HG03066 (cell line): ENCODE data around the gene CYP2C8.
"Not testable (repeated sequence)": the region's sequence is repeated elsewhere in the genome, so short reads cannot be mapped to it uniquely, and the experiment has no call there.

Experiments
- ATAC-seq: cut with Tn5 transposase; IDR thresholded peaks from one replicate; pipeline ENCODE4 v1.9.1; 2021; ENCODE audit warnings: low read depth; ENCODE audit not compliant: unreplicated experiment

CYP2C8 gene

GRCh38 chr10:95069286-95069685, at the start of gene CYP2C8:
CYP2C8 (minus strand) TSS chr10:95069497; CDS start chr10:95069402, 95 bp downstream.
- ATAC-seq = no peak

- ATAC-seq = no peak
These were observed 47.6 kb upstream of the CYP2C8 start for GRCh38 chr10:95116869-95117269.

- not testable (repeated sequence) for ATAC-seq
These were observed 41.5 kb upstream of the CYP2C8 start for GRCh38 chr10:95110823-95111222.

- ATAC-seq = no peak
These were observed 28.5 kb upstream of the CYP2C8 start for GRCh38 chr10:95097805-95098204.

GRCh38 chr10:95096143-95096542, 26.8 kb upstream of the CYP2C8 start:
- no peak for ATAC-seq

- not testable (repeated sequence) for ATAC-seq
These were observed 10.3 kb upstream of the CYP2C8 start for GRCh38 chr10:95079626-95080025.

GRCh38 chr10:95077556-95077955, 8.3 kb upstream of the CYP2C8 start:
- ATAC-seq = no peak

- ATAC-seq = no peak
These were observed 1.9 kb upstream of the CYP2C8 start for GRCh38 chr10:95071107-95071660.

GRCh38 chr10:95064125-95064524, 5.2 kb downstream of the CYP2C8 start:
- not testable (repeated sequence) for ATAC-seq

- no peak for ATAC-seq
These were observed 12.4 kb downstream of the CYP2C8 start for GRCh38 chr10:95056744-95057363.

GRCh38 chr10:95049919-95050318, 19.4 kb downstream of the CYP2C8 start:
- no peak for ATAC-seq

GRCh38 chr10:95048206-95048605, 21.1 kb downstream of the CYP2C8 start:
- ATAC-seq = no peak

- no peak for ATAC-seq
These were observed 30.0 kb downstream of the CYP2C8 start for GRCh38 chr10:95039281-95039680.

- no peak for ATAC-seq
These were observed 33.7 kb downstream of the CYP2C8 start for GRCh38 chr10:95035332-95036295.

- ATAC-seq = no peak
These were observed 34.9 kb downstream of the CYP2C8 start for GRCh38 chr10:95034401-95034800.

GRCh38 chr10:95031656-95032055, 37.6 kb downstream of the CYP2C8 start:
- ATAC-seq = no peak

GRCh38 chr10:95026461-95026860, 42.8 kb downstream of the CYP2C8 start:
- no peak for ATAC-seq

- no peak for ATAC-seq
These were observed 71.5 kb downstream of the CYP2C8 start for GRCh38 chr10:94997741-94998174.

- no peak for ATAC-seq
These were observed 76.5 kb downstream of the CYP2C8 start for GRCh38 chr10:94992811-94993210.

- ATAC-seq = no peak
These were observed 77.9 kb downstream of the CYP2C8 start for GRCh38 chr10:94991243-94991888.

- no peak for ATAC-seq
These were observed 80.1 kb downstream of the CYP2C8 start for GRCh38 chr10:94989192-94989591.
